ENCODE results near the gene WNT5B.
"Not testable (repeated sequence)": the region's sequence is repeated elsewhere in the genome, so short reads cannot be mapped to it uniquely, and the experiment has no call there.

Gene WNT5B

GRCh38 chr12:1598757-1599156, 30.3 kb upstream of the WNT5B start:
- DNase-seq (ENCODE audit: low read depth), result no peak

GRCh38 chr12:1602706-1603105, 26.3 kb upstream of the WNT5B start:
- DNase-seq (ENCODE audit: low read depth), result not testable (repeated sequence)

- no peak for DNase-seq (ENCODE audit: low read depth)
Observed at GRCh38 chr12:1603269-1603993, 25.6 kb upstream of the WNT5B start.

GRCh38 chr12:1604464-1604863, 24.6 kb upstream of the WNT5B start:
- no peak for DNase-seq (ENCODE audit: low read depth)

- peak; percentile 33 for DNase-seq (ENCODE audit: low read depth)
Observed at GRCh38 chr12:1605129-1606020, 23.7 kb upstream of the WNT5B start.

- peak; percentile 72 for DNase-seq (ENCODE audit: low read depth)
Observed at GRCh38 chr12:1606021-1606622, 22.9 kb upstream of the WNT5B start.

GRCh38 chr12:1607940-1608712, 20.9 kb upstream of the WNT5B start:
- DNase-seq (ENCODE audit: low read depth), result no peak

- DNase-seq (ENCODE audit: low read depth), result no peak
Observed at GRCh38 chr12:1608713-1609119, 20.3 kb upstream of the WNT5B start.

- DNase-seq (ENCODE audit: low read depth), result no peak
Observed at GRCh38 chr12:1610072-1610643, 18.9 kb upstream of the WNT5B start.

GRCh38 chr12:1611803-1612572, 17.0 kb upstream of the WNT5B start:
- DNase-seq (ENCODE audit: low read depth), result no peak

- no peak for DNase-seq (ENCODE audit: low read depth)
Observed at GRCh38 chr12:1613860-1614259, 15.2 kb upstream of the WNT5B start.

- no peak for DNase-seq (ENCODE audit: low read depth)
Observed at GRCh38 chr12:1614360-1614759, 14.7 kb upstream of the WNT5B start.

GRCh38 chr12:1616233-1617066, 12.6 kb upstream of the WNT5B start:
- no peak for DNase-seq (ENCODE audit: low read depth)

- DNase-seq (ENCODE audit: low read depth), result no peak
Observed at GRCh38 chr12:1618489-1618888, 10.5 kb upstream of the WNT5B start.

GRCh38 chr12:1619159-1619558, 9.9 kb upstream of the WNT5B start:
- DNase-seq (ENCODE audit: low read depth), result no peak

- DNase-seq (ENCODE audit: low read depth), result no peak
Observed at GRCh38 chr12:1619587-1619986, 9.4 kb upstream of the WNT5B start.

GRCh38 chr12:1620092-1620491, 8.9 kb upstream of the WNT5B start:
- no peak for DNase-seq (ENCODE audit: low read depth)

- no peak for DNase-seq (ENCODE audit: low read depth)
Observed at GRCh38 chr12:1622406-1622805, 6.6 kb upstream of the WNT5B start.

GRCh38 chr12:1629338-1630132, 504 bp downstream of the WNT5B start:
- no peak for DNase-seq (ENCODE audit: low read depth)

Data from activated T-helper 9 cell treated with anti-CD3 and anti-CD28 coated beads, Interleukin-2, amount 50 U/mL, for 16 hours (primary cell).